Small intestine (tissue), 7 donors: ENCODE measurements around the gene LRMDA. TPM values are rescaled to one million over a fixed set of nuclear protein-coding genes. Genes with fewer than 3 reads are reported as not detected.

Experiments used
- DNase-seq, 2 donors: peaks; one replicate each; pipeline versions ENCODE4 v3.0.0 to v3.0.0-alpha.2; 2013
- FAIRE-seq: peaks from 2 replicates; lab custom pipeline; 2012; peaks lifted over from hg19 to GRCh38; lab: Jason Lieb, UNC
- H3K27ac ChIP-seq, 3 donors: one replicate each; pipeline ENCODE4 v1.5.1; 2013; ENCODE audit warnings: low read length in 2 of 3, mild to moderate bottlenecking in 2 of 3, control low read depth in 1 of 3, inconsistent platforms in 1 of 3, low read depth in 1 of 3, moderate library complexity in 1 of 3
- H3K27me3 ChIP-seq, 3 donors: one replicate each; pipeline ENCODE4 v1.6.1; 2013; ENCODE audit warnings: low read length in 3 of 3, inconsistent platforms in 1 of 3; ENCODE audit not compliant: control insufficient read depth in 3 of 3, insufficient read depth in 3 of 3
- H3K36me3 ChIP-seq, 3 donors: one replicate each; pipeline ENCODE4 v1.6.1; 2013; ENCODE audit warnings: low read length in 3 of 3, inconsistent platforms in 1 of 3, low read depth in 1 of 3, mild to moderate bottlenecking in 1 of 3, moderate library complexity in 1 of 3; ENCODE audit not compliant: control insufficient read depth in 3 of 3, insufficient read depth in 2 of 3
- H3K4me1 ChIP-seq, 3 donors: one replicate each; pipeline ENCODE4 v1.6.1; 2013; ENCODE audit warnings: low read length in 2 of 3, inconsistent platforms in 1 of 3, low read depth in 1 of 3, mild to moderate bottlenecking in 1 of 3, moderate library complexity in 1 of 3; ENCODE audit not compliant: control insufficient read depth in 3 of 3, insufficient read depth in 2 of 3
- H3K4me3 ChIP-seq, 3 donors: one replicate each; pipeline ENCODE4 v1.5.1; 2013; ENCODE audit warnings: low read length in 3 of 3, control low read depth in 1 of 3, inconsistent platforms in 1 of 3, low read depth in 1 of 3, mild to moderate bottlenecking in 1 of 3, moderate library complexity in 1 of 3
- H3K9me3 ChIP-seq, 2 donors: one replicate each; pipeline ENCODE4 v1.6.1; 2013; ENCODE audit warnings: low read depth in 1 of 2, low read length in 1 of 2; ENCODE audit not compliant: control insufficient read depth in 2 of 2, insufficient read depth in 1 of 2
- WGBS, 3 donors: extraction: QIAGEN DNeasy Blood & Tissue Kit; methylation state at CpG; one replicate each; pipeline ENCODE4 v1.1.7; 2013; 5-methylcytosine and 5-hydroxymethylcytosine counted together
- polyA plus RNA-seq, 4 donors: library from polyadenylated mRNA; stranded (reverse) in 3 of 4; unstranded in 1 of 4; fragments of 200-250 nt in 3 of 4; fragments of 120-200 nt in 1 of 4; gene quantifications; one replicate each; pipeline versions ENCODE4 v1.2.1 to v1.2.3, GENCODE V29; 2013
- donor health status: healthy with polysubstance abuse.
- donor health status: control.
- donor health status: control.
- donor health status: Bipolar disorder and iron deficiency.
- donor health status: healthy.

The LRMDA gene
- polyA plus RNA-seq, 4 donors: 5.6 to 16.2 (median 6.0) TPM; not detected in 1

DNA sequence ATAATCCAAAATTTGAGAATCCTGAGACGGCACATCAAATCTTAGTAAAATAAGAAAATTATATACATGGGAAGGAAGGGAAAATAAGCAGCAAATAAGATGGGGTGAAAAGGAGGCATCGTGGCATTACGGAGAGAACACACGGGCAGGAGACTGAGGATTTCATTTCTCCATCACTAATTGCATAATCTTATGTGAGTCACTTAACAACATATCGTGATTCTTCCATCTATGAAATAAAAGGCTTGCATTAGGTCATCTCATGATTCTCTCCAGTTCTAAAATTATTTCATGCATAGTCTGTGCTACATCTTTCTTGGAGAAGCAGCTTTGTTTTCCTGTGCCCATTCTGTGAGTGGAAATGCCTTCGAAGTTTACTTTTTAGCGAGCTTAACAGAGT lies 288.7 kb downstream of the LRMDA start:
- Histone ChIP-seq H3K27ac (no peak overlapping the region), H3K4me3 (no peak overlapping the region), H3K4me1 (no peaks in the 10 kb centered on the region), H3K27me3 (no peaks in the 10 kb centered on the region), H3K9me3 (no peaks in the 10 kb centered on the region), H3K36me3 (no peaks in the 10 kb centered on the region)
- no peak for DNase-seq
- WGBS, 3 donors: 91 to 94% (median 93%) methylated on average over 7 of the region's 7 CpGs
- FAIRE-seq: no peak

DNA sequence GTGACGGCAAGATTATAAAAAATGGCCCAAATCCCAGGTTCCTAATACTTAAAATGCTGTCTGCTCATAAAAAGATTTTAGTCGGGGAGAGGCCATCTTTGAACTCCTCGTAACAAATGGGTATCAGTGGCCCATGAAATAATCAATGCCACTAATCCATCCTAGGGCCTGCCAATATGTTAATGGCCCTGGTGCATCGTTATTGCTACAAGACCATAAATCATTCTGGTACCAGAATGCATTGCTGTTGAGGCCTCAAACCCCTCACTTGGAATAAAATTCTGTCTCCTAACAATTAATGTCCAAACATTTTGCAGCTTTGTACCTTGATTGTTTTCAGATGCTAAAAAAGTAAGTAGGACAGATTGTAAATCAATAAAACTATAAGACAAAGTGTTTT lies 290.6 kb downstream of the LRMDA start:
- Histone ChIP-seq H3K27ac (no peak overlapping the region), H3K27me3 (peaks cover 0 to 3% (median 0%) of the 10 kb centered on the region in 3 donors), H3K4me3 (no peak overlapping the region), H3K4me1 (no peaks in the 10 kb centered on the region), H3K36me3 (no peaks in the 10 kb centered on the region), H3K9me3 (no peaks in the 10 kb centered on the region)
- FAIRE-seq (no peak), DNase-seq (no peak)
- WGBS, 3 donors: 71 to 81% (median 71%) methylated on average over 4 of the region's 4 CpGs

DNA sequence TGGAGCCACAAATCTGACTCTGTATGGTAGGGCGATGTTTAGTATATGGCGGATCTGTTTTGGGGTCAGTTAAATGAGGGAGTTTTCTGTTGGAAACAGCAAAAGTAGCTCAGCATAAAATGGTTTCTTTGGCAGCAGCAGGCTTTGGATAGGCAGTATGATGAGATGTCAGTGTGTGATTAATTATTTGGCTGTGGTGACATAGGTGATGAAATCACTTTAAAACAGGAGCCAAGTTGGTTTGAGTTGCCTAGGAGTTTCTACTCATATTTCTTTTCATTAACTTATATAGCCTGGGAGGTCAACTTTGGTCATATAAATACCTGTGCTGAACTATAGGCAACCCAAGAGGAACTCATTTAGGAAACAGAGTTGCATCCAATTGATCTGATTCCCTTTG lies 291.2 kb downstream of the LRMDA start:
- Histone ChIP-seq H3K4me3 (no peak overlapping the region), H3K27ac (no peak overlapping the region), H3K9me3 (no peaks in the 10 kb centered on the region), H3K4me1 (no peaks in the 10 kb centered on the region), H3K27me3 (peaks cover 0 to 3% (median 0%) of the 10 kb centered on the region in 3 donors), H3K36me3 (no peaks in the 10 kb centered on the region)
- DNase-seq (no peak), FAIRE-seq (no peak)
- WGBS, 3 donors: 95 to 98% (median 96%) methylated on average over 2 of the region's 2 CpGs

DNA sequence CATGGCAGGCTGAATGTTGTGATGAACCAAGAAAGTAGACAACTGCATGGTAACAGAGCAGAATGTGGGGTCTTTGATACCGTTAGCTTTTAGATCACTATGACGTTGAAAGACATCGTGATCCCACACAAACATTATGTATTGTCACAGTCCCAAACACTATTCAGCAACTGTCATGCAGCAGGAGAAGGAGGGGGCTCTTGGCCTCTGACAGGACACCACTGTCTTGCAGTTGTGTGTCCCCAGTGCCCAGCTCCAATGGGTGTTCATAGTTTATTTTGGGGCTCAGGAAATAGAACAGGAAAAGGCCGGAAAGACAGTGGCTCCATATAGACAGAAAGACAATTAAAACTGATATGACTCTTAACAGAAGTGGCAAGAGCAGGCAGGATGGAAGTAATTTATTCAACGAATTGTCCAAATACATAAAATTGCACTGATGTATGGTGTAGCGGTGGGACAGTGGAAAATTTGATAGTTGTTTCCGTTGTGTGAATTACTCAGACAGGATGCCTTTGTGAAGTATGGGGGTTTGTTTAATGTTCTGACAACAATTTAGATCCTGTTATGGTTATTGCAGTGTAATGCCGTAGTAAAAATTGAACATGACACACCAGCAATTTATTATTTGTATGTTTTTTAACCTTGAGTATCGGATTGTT lies 292.0 kb downstream of the LRMDA start:
- Histone ChIP-seq H3K27me3 (peaks cover 0 to 3% (median 0%) of the 10 kb centered on the region in 3 donors), H3K4me1 (no peaks in the 10 kb centered on the region), H3K4me3 (no peak overlapping the region), H3K9me3 (no peaks in the 10 kb centered on the region), H3K27ac (peak overlapping the region in 1 of 3 donors; percentile 4), H3K36me3 (no peaks in the 10 kb centered on the region)
- DNase-seq (no peak), FAIRE-seq (no peak)
- 84 to 95% (median 86%) methylated on average over 9 of the region's 9 CpGs for WGBS, 3 donors

DNA sequence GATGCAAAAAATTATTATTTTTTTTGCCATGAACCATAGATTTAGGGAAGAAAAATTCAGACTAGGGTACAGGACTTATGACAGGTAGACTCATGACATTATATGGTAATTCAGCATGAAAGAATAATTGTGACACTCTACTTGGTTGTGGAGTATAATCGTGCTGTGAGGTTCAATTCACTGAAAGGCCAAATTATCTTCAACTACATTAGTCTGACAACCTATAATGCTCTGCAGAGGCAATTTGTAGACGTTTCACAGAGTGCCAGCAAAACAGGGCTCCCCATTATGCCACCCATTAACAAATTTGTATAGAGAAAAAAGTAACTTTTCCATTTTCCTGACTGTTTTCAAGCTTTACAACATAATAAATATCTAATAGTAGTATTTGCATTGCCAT lies 292.6 kb downstream of the LRMDA start:
- H3K4me1 ChIP-seq: no peaks in the 10 kb centered on the region
- no peak overlapping the region for H3K27ac ChIP-seq
- H3K36me3 ChIP-seq: no peaks in the 10 kb centered on the region
- no peaks in the 10 kb centered on the region for H3K9me3 ChIP-seq
- 79 to 80% (median 79%) methylated on average over 2 of the region's 2 CpGs for WGBS, 3 donors
- no peak for DNase-seq
- no peak overlapping the region for H3K4me3 ChIP-seq
- no peak for FAIRE-seq
- peaks cover 0 to 3% (median 0%) of the 10 kb centered on the region in 3 donors for H3K27me3 ChIP-seq

DNA sequence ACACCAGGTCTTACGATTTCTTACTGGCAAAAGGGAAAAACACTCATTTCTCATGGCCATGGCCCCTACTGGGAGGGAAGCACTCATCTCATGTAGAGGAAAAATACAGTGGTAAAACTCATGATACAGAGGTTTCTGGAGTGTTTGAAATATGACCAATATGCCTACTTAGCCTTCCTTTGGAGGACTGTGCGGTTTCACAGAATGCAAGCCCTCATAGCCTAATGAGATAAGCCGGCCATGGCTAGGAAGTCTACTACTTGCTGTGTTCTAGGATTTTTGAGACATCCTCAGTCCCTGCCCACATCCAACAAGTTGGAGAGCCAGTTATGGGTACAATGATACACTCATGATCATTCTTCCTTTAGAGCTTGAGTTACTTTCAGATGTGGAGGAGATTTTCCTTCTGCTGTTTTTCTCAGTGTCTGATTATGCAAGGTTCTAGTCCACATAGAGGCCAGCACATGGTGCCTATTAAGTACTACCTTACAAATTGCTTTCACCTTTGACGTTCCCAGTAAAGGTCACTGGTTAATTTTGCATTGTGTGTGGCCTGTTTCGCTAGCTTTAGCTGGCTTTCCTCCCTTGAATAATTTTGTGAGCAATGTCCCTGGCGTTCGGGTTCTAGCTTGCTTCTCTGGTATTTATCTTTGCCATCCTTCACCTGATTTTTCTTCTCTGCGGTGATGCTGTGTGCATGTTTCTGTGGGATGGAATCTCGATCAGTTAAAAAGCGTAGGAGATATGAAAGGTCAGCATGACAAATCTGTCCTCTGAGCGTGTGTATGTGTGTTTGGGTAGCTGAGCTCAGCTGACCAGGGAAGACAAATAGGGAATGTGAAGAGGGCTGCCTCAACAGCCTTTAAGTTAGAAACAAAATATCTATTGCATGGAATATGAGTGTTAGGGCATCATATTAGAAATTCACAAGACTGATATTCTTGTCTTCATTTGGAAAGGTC lies 295.4 kb downstream of the LRMDA start:
- no peak for FAIRE-seq
- no peak for DNase-seq
- no peak overlapping the region for H3K27ac ChIP-seq
- no peak overlapping the region for H3K4me3 ChIP-seq
- no peaks in the 10 kb centered on the region for H3K4me1 ChIP-seq
- H3K36me3 ChIP-seq: no peaks in the 10 kb centered on the region
- H3K27me3 ChIP-seq: peaks cover 0 to 3% (median 0%) of the 10 kb centered on the region in 3 donors
- WGBS, 3 donors: 87 to 92% (median 89%) methylated on average over 11 of the region's 11 CpGs
- no peaks in the 10 kb centered on the region for H3K9me3 ChIP-seq

DNA sequence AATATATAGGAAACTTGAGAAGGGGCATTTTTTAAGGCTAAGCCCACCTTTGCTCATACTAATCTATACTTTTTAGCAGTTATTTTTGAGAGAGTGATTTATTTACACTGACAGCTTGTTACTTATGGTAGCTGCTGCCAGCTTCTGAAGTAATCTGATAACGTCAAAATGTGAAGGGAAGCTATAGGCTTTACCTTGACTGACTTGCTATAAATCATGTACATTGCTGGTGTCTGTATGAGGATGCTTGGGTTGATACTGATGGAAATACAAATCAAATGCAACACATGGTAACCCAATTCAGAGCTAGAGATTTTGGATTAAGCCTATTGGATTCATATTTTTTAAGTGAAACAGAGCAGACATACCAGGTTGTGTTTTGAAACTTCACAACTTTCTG lies 299.4 kb downstream of the LRMDA start:
- FAIRE-seq (no peak), DNase-seq (no peak)
- no peak overlapping the region for H3K27ac ChIP-seq
- H3K4me3 ChIP-seq: no peak overlapping the region
- H3K36me3 ChIP-seq: no peaks in the 10 kb centered on the region
- no peaks in the 10 kb centered on the region for H3K9me3 ChIP-seq
- H3K27me3 ChIP-seq: peaks cover 0 to 3% (median 0%) of the 10 kb centered on the region in 3 donors
- peaks cover 0 to 7% (median 0%) of the 10 kb centered on the region in 3 donors for H3K4me1 ChIP-seq
- WGBS, 3 donors: 18 to 38% (median 29%) methylated on average over 1 of the region's 1 CpG

DNA sequence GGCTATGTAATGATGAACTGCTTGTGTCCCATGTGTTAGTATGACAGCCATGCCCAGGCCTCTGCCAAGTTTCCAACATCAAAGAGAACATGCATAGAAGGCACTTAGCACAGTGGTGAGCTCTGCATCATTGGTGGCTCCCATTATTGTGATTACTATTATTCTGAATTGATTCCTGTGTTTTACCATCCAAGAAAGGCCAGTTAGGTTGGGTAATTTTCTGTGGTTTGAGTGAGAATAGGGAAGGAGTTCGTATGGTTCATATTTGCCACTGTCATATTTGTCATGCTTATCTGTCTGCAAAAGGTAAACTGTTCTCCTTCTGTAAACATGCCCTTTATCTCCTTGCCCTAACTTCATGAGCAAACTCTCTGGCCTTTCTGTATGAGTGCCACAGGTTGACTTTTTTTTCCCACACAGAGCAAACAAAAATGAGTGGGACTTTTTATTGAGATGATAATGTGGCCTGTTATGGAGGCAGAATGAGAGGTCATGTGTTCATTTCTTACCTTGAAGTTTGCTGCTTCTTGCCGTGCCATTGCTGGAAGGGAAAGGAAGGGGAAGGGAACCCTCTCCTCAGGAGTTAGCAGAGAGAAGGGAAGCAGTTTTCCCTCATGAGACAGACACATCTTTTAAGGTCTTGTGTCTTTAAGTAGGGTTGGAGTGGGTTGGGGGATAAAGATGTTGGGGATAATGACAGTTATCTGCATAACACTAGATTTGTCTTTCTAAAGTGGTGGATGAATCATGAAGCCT lies 301.9 kb downstream of the LRMDA start:
- Histone ChIP-seq H3K4me3 (no peak overlapping the region), H3K9me3 (no peaks in the 10 kb centered on the region), H3K27me3 (no peaks in the 10 kb centered on the region), H3K27ac (no peak overlapping the region), H3K4me1 (peaks cover 0 to 7% (median 0%) of the 10 kb centered on the region in 3 donors), H3K36me3 (no peaks in the 10 kb centered on the region)
- DNase-seq (peak; percentile 42 to 64), FAIRE-seq (no peak)
- WGBS, 3 donors: 2 to 57% (median 15%) methylated on average over 2 of the region's 2 CpGs
